Endothelial cell of umbilical vein (primary cell): ENCODE measurements around the gene KBTBD13.

Experiments
- EZH2 ChIP-seq: IDR thresholded peaks from 2 replicates; pipeline ENCODE4 v1.6.1; 2012; ENCODE audit warnings: borderline replicate concordance, low read depth, mild to moderate bottlenecking, moderate library complexity, low read length, inconsistent platforms; ENCODE audit not compliant: severe bottlenecking
- JUN ChIP-seq: IDR thresholded peaks from 2 replicates; pipeline ENCODE4 v1.6.1; 2011; ENCODE audit warnings: borderline replicate concordance, low read depth; ENCODE audit not compliant: insufficient read length, insufficient read depth
- POLR2A ChIP-seq: IDR thresholded peaks from 2 replicates; pipeline ENCODE4 v1.6.1; 2012; ENCODE audit warnings: low read depth, mild to moderate bottlenecking, control low read depth, low read length
- POLR2AphosphoS5 ChIP-seq: IDR thresholded peaks from 2 replicates; pipeline ENCODE4 v1.6.1; 2012; ENCODE audit warnings: low read depth, mild to moderate bottlenecking, control low read depth, low read length, moderate library complexity; ENCODE audit not compliant: insufficient read depth
- TF ChIP-seq, protein P1 (sequence below), 2 donors: IDR thresholded peaks; 1 replicate in 1 of 2; 2 replicates in 1 of 2; pipeline ENCODE4 v1.5.1; 2011; ENCODE audit warnings: low read length in 2 of 2, mild to moderate bottlenecking in 2 of 2, moderate library complexity in 2 of 2, control low read depth in 1 of 2, inconsistent platforms in 1 of 2, low read depth in 1 of 2; ENCODE audit not compliant: insufficient read depth in 1 of 2; ENCODE audit errors: extremely low read depth in 1 of 2
- TF ChIP-seq, protein P2 (sequence below): IDR thresholded peaks from 2 replicates; pipeline ENCODE4 v1.6.1; 2011; ENCODE audit not compliant: insufficient read depth, insufficient read length

DNA sequence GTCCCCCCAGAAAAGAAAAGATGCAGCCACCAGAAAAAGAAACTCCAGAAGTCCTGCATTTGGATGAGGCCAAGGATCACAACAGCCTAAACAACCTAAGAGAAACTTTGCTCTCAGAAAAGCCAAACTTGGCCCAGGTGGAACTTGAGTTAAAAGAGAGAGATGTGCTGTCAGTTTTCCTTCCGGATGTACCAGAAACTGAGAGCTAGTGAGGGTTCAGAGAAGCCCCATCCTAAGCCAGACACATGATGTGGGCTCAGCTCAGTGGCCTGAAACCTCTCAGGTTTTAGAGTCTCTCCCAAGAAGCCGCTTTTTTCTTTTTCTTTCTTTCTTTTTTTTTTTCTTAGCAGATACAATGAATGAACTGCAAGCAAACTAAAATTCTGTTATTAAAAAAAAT lies 23.6 kb upstream of the KBTBD13 start:
- no peak for TF ChIP-seq EZH2
- TF ChIP-seq, protein P1, sequence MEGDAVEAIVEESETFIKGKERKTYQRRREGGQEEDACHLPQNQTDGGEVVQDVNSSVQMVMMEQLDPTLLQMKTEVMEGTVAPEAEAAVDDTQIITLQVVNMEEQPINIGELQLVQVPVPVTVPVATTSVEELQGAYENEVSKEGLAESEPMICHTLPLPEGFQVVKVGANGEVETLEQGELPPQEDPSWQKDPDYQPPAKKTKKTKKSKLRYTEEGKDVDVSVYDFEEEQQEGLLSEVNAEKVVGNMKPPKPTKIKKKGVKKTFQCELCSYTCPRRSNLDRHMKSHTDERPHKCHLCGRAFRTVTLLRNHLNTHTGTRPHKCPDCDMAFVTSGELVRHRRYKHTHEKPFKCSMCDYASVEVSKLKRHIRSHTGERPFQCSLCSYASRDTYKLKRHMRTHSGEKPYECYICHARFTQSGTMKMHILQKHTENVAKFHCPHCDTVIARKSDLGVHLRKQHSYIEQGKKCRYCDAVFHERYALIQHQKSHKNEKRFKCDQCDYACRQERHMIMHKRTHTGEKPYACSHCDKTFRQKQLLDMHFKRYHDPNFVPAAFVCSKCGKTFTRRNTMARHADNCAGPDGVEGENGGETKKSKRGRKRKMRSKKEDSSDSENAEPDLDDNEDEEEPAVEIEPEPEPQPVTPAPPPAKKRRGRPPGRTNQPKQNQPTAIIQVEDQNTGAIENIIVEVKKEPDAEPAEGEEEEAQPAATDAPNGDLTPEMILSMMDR (IDR thresholded peaks at IDR 0.05; ENCODE audit: extremely low read depth in 1 of 2, insufficient read depth in 1 of 2, low read depth in 1 of 2, low read length in 2 of 2): no peak
- no peak for TF ChIP-seq POLR2A
- TF ChIP-seq POLR2AphosphoS5: no peak
- TF ChIP-seq JUN: no peak
- TF ChIP-seq, protein P2, sequence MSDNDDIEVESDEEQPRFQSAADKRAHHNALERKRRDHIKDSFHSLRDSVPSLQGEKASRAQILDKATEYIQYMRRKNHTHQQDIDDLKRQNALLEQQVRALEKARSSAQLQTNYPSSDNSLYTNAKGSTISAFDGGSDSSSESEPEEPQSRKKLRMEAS: no peak
